Measurements from ENCODE around the gene TOR4A.

DNA sequence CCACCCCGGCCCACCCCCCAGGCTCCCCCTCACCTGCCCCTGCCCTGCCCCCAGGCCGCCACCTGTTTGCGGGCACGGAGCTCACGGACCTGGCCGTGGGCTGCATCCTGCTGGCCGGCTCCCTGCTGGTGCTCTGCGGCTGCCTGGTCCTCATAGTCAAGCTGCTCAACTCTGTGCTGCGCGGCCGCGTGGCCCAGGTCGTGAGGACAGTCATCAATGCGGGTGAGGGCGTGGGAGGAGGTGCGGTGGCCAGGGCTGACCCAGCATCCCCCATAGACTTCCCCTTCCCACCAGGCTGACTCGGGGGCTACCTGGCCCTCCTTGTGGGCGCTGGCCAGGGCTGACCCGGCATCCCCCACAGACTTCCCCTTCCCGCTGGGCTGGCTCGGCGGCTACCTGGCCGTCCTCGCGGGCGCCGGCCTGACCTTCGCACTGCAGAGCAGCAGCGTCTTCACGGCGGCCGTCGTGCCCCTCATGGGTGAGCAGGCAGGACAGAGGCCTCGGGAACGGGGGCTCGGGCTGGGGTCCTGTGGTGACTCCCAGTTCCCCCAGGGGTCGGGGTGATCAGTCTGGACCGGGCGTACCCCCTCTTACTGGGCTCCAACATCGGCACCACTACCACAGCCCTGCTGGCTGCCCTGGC, 43.4 kb upstream of the TOR4A start:
- TF ChIP-seq EZH2 (IDR thresholded peaks at IDR 0.05; ENCODE audit: borderline replicate concordance, low read length) = no peak
- TF ChIP-seq, protein P1, sequence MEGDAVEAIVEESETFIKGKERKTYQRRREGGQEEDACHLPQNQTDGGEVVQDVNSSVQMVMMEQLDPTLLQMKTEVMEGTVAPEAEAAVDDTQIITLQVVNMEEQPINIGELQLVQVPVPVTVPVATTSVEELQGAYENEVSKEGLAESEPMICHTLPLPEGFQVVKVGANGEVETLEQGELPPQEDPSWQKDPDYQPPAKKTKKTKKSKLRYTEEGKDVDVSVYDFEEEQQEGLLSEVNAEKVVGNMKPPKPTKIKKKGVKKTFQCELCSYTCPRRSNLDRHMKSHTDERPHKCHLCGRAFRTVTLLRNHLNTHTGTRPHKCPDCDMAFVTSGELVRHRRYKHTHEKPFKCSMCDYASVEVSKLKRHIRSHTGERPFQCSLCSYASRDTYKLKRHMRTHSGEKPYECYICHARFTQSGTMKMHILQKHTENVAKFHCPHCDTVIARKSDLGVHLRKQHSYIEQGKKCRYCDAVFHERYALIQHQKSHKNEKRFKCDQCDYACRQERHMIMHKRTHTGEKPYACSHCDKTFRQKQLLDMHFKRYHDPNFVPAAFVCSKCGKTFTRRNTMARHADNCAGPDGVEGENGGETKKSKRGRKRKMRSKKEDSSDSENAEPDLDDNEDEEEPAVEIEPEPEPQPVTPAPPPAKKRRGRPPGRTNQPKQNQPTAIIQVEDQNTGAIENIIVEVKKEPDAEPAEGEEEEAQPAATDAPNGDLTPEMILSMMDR (conservative IDR thresholded peaks at IDR 0.05 in 1 of 2, IDR thresholded peaks at IDR 0.05 in 1 of 2; ENCODE audit: extremely low read depth in 1 of 2, insufficient read depth in 1 of 2, low read depth in 1 of 2, low read length in 2 of 2) = no peak

All from mammary epithelial cell (primary cell).